HG02840 (cell line): ENCODE results near the gene TPRKB.
"Not testable (repeated sequence)": the region's sequence is repeated elsewhere in the genome, so short reads cannot be mapped to it uniquely, and the experiment has no call there.

Source experiments
- ATAC-seq: cut with Tn5 transposase; IDR thresholded peaks from one replicate; pipeline ENCODE4 v1.9.1; 2021; ENCODE audit warnings: mild to moderate bottlenecking, moderate library complexity, moderate number of reproducible peaks; ENCODE audit not compliant: unreplicated experiment, low FRiP score

TPRKB gene

GRCh38 chr2:73746015-73746876 lies 9.1 kb upstream of the TPRKB start:
- ATAC-seq: no peak

GRCh38 chr2:73740767-73741166 lies 3.6 kb upstream of the TPRKB start:
- no peak for ATAC-seq

GRCh38 chr2:73739101-73739500 lies 2.0 kb upstream of the TPRKB start:
- no peak for ATAC-seq

GRCh38 chr2:73736378-73736777 lies 767 bp downstream of the TPRKB start:
- no peak for ATAC-seq

GRCh38 chr2:73730810-73731209 lies 6.3 kb downstream of the TPRKB start:
- ATAC-seq: no peak

- ATAC-seq: no peak
Measured at GRCh38 chr2:73728711-73729110, 8.4 kb downstream of the TPRKB start.

GRCh38 chr2:73728043-73728442 lies 9.1 kb downstream of the TPRKB start:
- ATAC-seq: no peak

- ATAC-seq: not testable (repeated sequence)
Measured at GRCh38 chr2:73726657-73727056, 10.5 kb downstream of the TPRKB start.

GRCh38 chr2:73718851-73719621 lies 18.1 kb downstream of the TPRKB start:
- no peak for ATAC-seq

GRCh38 chr2:73718421-73718820 lies 18.7 kb downstream of the TPRKB start:
- ATAC-seq: no peak

- ATAC-seq: not testable (repeated sequence)
Measured at GRCh38 chr2:73717695-73718094, 19.4 kb downstream of the TPRKB start.

GRCh38 chr2:73717251-73717606 lies 19.9 kb downstream of the TPRKB start:
- ATAC-seq: no peak

- ATAC-seq: no peak
Measured at GRCh38 chr2:73716543-73717250, 20.4 kb downstream of the TPRKB start.

- ATAC-seq: no peak
Measured at GRCh38 chr2:73714091-73714490, 23.1 kb downstream of the TPRKB start.

GRCh38 chr2:73708527-73708926 lies 28.6 kb downstream of the TPRKB start:
- no peak for ATAC-seq

- ATAC-seq: no peak
Measured at GRCh38 chr2:73707636-73708035, 29.5 kb downstream of the TPRKB start.

GRCh38 chr2:73707058-73707457 lies 30.1 kb downstream of the TPRKB start:
- ATAC-seq: no peak

GRCh38 chr2:73705091-73705490 lies 32.1 kb downstream of the TPRKB start:
- ATAC-seq: no peak

GRCh38 chr2:73704285-73704684 lies 32.9 kb downstream of the TPRKB start:
- no peak for ATAC-seq

- no peak for ATAC-seq
Measured at GRCh38 chr2:73703675-73704074, 33.5 kb downstream of the TPRKB start.

- not testable (repeated sequence) for ATAC-seq
Measured at GRCh38 chr2:73702852-73703493, 34.2 kb downstream of the TPRKB start.
